Stomach (tissue), 9 donors: Measurements from ENCODE around the gene CDYL. TPM values are rescaled to one million over a fixed set of nuclear protein-coding genes. Genes with fewer than 3 reads are reported as not detected.

Experiments used
- DNase-seq, 2 donors: peaks; one replicate each; pipeline versions ENCODE4 v3.0.0 to v3.0.0-alpha.2; 2013 to 2019
- H3K27ac ChIP-seq, 5 donors: fragments of 200-600 bp in 4 of 5; sonication (generic) in 4 of 5; one replicate each; pipeline ENCODE4 v1.5.1; 2013 to 2019; ENCODE audit warnings: mild to moderate bottlenecking in 1 of 5, moderate library complexity in 1 of 5
- H3K27me3 ChIP-seq, 3 donors: fragments of 200-600 bp; sonication (generic); one replicate each; pipeline ENCODE4 v1.5.1; 2017 to 2019; ENCODE audit warnings: mixed run types in 1 of 3
- H3K36me3 ChIP-seq, 4 donors: fragments of 200-600 bp; sonication (generic); 1 replicate in 3 of 4; 2 replicates in 1 of 4; pipeline ENCODE4 v1.5.1; 2016 to 2019
- H3K4me1 ChIP-seq, 4 donors: fragments of 200-600 bp; sonication (generic); one replicate each; pipeline ENCODE4 v1.5.1; 2016 to 2019
- H3K4me3 ChIP-seq, 4 donors: fragments of 200-600 bp; sonication (generic) in 3 of 4; one replicate each; pipeline ENCODE4 v1.5.1; 2016 to 2019; ENCODE audit warnings: mild to moderate bottlenecking in 1 of 4
- H3K9me3 ChIP-seq, 4 donors: fragments of 200-600 bp; sonication (generic); one replicate each; pipeline ENCODE4 v1.5.1; 2016 to 2019
- EP300 ChIP-seq: sonication (generic); formaldehyde crosslinking; IDR thresholded peaks from one replicate; pipeline ENCODE4 v1.6.1; 2017; ENCODE audit warnings: antibody characterized with exemption
- POLR2A ChIP-seq, 4 donors: fragments of 450-650 bp; IDR thresholded peaks; one replicate each; pipeline ENCODE4 v1.6.1; 2016; ENCODE audit warnings: antibody characterized with exemption in 4 of 4, control low read depth in 2 of 4, mild to moderate bottlenecking in 1 of 4, moderate library complexity in 1 of 4
- POLR2AphosphoS5 ChIP-seq, 3 donors: sonication (generic); formaldehyde crosslinking; IDR thresholded peaks; one replicate each; pipeline ENCODE4 v1.6.1; 2016; ENCODE audit warnings: antibody characterized with exemption in 3 of 3
- WGBS, 5 donors: extraction: QIAGEN DNeasy Blood & Tissue Kit in 3 of 5; methylation state at CpG; one replicate each; pipeline versions ENCODE4 v1.1.5 to v1.1.7; 2013 to 2018; 5-methylcytosine and 5-hydroxymethylcytosine counted together
- intact Hi-C: fragments of 100-400 bp; cut with DNase I; formaldehyde crosslinking; loops from one replicate; pipeline ENCODE4 v1.15.1; 2023; ENCODE audit warnings: low total_unique reads
- polyA plus RNA-seq, 3 donors: library from polyadenylated mRNA; stranded (reverse); fragments of 200-250 nt; gene quantifications; one replicate each; pipeline ENCODE4 v1.2.3, GENCODE V29; 2013
- total RNA-seq, 5 donors: library from RNA; depleted of rRNA; stranded (reverse); fragments of >200 nt; gene quantifications; one replicate each; pipeline versions ENCODE4 v1.1.0 to v1.2.3, GENCODE V29; 2014 to 2016
- TF ChIP-seq, protein P1 (sequence below), 7 experiments: fragments of 450-650 bp in 4 of 7; fragments of 200-600 bp in 3 of 7; sonication (generic) in 3 of 7; IDR thresholded peaks; one replicate each; pipeline ENCODE4 v1.5.1; 2016 to 2019; ENCODE audit warnings: antibody characterized with exemption in 7 of 7, control low read depth in 2 of 7, mild to moderate bottlenecking in 1 of 7
- donor health status: healthy with polysubstance abuse.
- donor health status: Bipolar disorder and iron deficiency.
- donor health status: healthy.

Gene CDYL
- total and polyA plus RNA-seq, 8 donors = 6.2 to 226 (median 18.4) TPM

- H3K4me3 ChIP-seq = no peak overlapping the region
- peaks cover 12 to 54% (median 26%) of the 10 kb centered on the region in 4 donors for H3K4me1 ChIP-seq
- H3K36me3 ChIP-seq = no peaks in the 10 kb centered on the region
- intact Hi-C loops = no loop called here
- H3K9me3 ChIP-seq = peaks cover 0 to 13% (median 4%) of the 10 kb centered on the region in 4 donors
- DNase-seq = no peak
- no peaks in the 10 kb centered on the region for H3K27me3 ChIP-seq
- WGBS, 5 donors = 76 to 80% (median 76%) methylated on average over 3 of the region's 3 CpGs
- H3K27ac ChIP-seq = no peak overlapping the region
- TF ChIP-seq, protein P1, sequence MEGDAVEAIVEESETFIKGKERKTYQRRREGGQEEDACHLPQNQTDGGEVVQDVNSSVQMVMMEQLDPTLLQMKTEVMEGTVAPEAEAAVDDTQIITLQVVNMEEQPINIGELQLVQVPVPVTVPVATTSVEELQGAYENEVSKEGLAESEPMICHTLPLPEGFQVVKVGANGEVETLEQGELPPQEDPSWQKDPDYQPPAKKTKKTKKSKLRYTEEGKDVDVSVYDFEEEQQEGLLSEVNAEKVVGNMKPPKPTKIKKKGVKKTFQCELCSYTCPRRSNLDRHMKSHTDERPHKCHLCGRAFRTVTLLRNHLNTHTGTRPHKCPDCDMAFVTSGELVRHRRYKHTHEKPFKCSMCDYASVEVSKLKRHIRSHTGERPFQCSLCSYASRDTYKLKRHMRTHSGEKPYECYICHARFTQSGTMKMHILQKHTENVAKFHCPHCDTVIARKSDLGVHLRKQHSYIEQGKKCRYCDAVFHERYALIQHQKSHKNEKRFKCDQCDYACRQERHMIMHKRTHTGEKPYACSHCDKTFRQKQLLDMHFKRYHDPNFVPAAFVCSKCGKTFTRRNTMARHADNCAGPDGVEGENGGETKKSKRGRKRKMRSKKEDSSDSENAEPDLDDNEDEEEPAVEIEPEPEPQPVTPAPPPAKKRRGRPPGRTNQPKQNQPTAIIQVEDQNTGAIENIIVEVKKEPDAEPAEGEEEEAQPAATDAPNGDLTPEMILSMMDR (IDR thresholded peaks at IDR 0.05) = no peak
- TF ChIP-seq POLR2AphosphoS5 (IDR thresholded peaks at IDR 0.05) = no peak
- TF ChIP-seq EP300 = no peak
- no peak for TF ChIP-seq POLR2A (IDR thresholded peaks at IDR 0.05)
These were observed 25.4 kb downstream of the CDYL start for GRCh38 chr6:4801491-4802110.

DNA sequence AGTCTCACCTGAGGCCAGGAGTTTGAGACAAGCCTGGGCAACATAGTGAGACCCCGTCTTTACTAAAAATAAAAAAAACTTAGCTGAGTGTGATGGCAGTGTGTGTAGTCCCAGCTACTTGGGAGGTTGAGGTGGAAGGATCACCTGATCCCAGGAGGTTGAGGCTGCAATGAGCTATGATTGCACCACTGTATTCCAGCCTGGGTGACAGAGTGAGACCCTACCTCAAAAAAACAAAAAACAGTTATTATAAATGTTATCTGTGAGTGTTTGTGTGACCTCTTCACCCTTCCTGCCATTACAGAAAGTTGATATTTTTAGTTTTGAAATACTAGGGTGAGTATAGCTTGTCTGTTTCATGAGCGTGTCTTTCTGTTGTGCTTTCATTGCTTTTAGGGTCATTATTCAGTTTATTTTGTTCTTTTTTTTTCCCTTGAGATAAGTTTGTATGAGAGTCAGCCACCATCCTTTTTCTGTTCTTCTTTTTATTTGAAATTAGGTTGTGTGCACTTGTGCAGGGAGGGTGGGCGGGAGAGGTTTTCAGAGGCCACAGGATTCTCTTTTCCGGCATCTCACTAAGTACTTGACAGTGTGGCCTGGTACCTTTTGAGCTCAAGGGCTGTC, 26.2 kb downstream of the CDYL start:
- TF ChIP-seq POLR2AphosphoS5 (IDR thresholded peaks at IDR 0.05) (no peak), EP300 (no peak), POLR2A (IDR thresholded peaks at IDR 0.05) (no peak)
- TF ChIP-seq, protein P1 (IDR thresholded peaks at IDR 0.05) = no peak
- H3K9me3 ChIP-seq = peaks cover 0 to 13% (median 4%) of the 10 kb centered on the region in 4 donors
- peaks cover 12 to 56% (median 28%) of the 10 kb centered on the region in 4 donors for H3K4me1 ChIP-seq
- intact Hi-C loops = no loop called here
- WGBS, 5 donors = 87 to 94% (median 93%) methylated on average over 4 of the region's 4 CpGs
- no peak overlapping the region for H3K4me3 ChIP-seq
- H3K36me3 ChIP-seq = no peaks in the 10 kb centered on the region
- DNase-seq = no peak
- no peaks in the 10 kb centered on the region for H3K27me3 ChIP-seq
- no peak overlapping the region for H3K27ac ChIP-seq

DNA sequence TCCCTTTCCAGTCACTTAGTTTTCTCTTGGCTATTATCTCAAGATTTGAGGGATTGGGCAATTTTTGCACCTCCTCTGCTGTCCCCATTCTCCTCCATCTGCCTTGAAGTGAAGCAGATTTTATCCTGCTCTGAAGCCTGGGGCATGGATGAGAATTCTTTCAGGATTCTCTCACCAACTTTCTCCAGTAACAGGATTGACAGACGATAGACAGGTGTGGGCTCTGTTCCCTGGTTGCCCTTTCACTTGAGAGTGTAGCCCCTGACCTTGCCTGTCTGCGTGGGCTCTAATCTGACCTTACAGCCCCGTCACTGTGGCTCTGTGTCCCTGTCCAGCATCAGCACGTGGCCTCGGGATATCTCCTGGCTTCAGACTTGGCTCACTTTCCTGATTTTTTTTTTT, 27.1 kb downstream of the CDYL start:
- H3K4me3 ChIP-seq = no peak overlapping the region
- H3K36me3 ChIP-seq = no peaks in the 10 kb centered on the region
- intact Hi-C loops = no loop called here
- DNase-seq = no peak
- H3K27ac ChIP-seq = no peak overlapping the region
- peaks cover 0 to 13% (median 4%) of the 10 kb centered on the region in 4 donors for H3K9me3 ChIP-seq
- no peaks in the 10 kb centered on the region for H3K27me3 ChIP-seq
- WGBS, 5 donors = 28 to 56% (median 36%) methylated on average over 5 of the region's 5 CpGs
- H3K4me1 ChIP-seq = peaks cover 12 to 52% (median 28%) of the 10 kb centered on the region in 4 donors
- no peak for TF ChIP-seq POLR2A (IDR thresholded peaks at IDR 0.05)
- no peak for TF ChIP-seq POLR2AphosphoS5 (IDR thresholded peaks at IDR 0.05)
- TF ChIP-seq, protein P1 (IDR thresholded peaks at IDR 0.05) = no peak
- no peak for TF ChIP-seq EP300

DNA sequence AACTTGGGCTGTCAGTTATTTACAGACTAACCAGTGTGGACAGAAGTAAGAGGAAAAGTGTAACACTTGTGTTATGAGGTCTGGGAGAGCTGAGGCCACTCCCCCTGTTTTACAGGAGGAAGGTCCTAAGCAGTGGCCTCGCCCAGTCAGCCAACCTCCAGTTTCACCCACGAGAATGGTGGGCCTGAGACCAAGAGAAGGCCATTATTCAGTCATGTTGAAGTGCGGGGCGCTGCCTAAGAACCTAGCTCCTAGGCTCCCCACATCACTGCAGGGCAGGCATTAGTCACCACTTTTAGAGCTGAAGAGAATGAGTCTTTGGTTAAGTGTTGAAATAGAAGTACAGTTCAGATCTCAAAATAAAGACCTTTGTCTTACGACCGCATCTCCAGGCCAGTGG, 27.9 kb downstream of the CDYL start:
- 78 to 92% (median 89%) methylated on average over 6 of the region's 6 CpGs for WGBS, 5 donors
- Histone ChIP-seq H3K27ac (no peak overlapping the region), H3K4me1 (peaks cover 12 to 52% (median 28%) of the 10 kb centered on the region in 4 donors), H3K9me3 (peaks cover 0 to 13% (median 4%) of the 10 kb centered on the region in 4 donors), H3K4me3 (no peak overlapping the region), H3K36me3 (no peaks in the 10 kb centered on the region), H3K27me3 (no peaks in the 10 kb centered on the region)
- intact Hi-C loops = no loop called here
- no peak for TF ChIP-seq EP300
- TF ChIP-seq POLR2AphosphoS5 (IDR thresholded peaks at IDR 0.05) = no peak
- TF ChIP-seq, protein P1 (IDR thresholded peaks at IDR 0.05) = no peak
- no peak for TF ChIP-seq POLR2A (IDR thresholded peaks at IDR 0.05)
- DNase-seq = no peak
